Stimulated activated CD4-positive, alpha-beta T cell treated with anti-CD3 and anti-CD28 coated beads, TNF-alpha, amount 100 ng/mL, for 4 hours (primary cell): Measurements from ENCODE around the gene MYO16.
"Not testable (repeated sequence)": the region's sequence is repeated elsewhere in the genome, so short reads cannot be mapped to it uniquely, and the experiment has no call there.

Source experiments
- DNase-seq, 3 experiments: peaks; one replicate each; pipeline ENCODE4 v3.0.0-alpha.2; 2020; ENCODE audit warnings: low read depth in 3 of 3

Gene MYO16

DNA sequence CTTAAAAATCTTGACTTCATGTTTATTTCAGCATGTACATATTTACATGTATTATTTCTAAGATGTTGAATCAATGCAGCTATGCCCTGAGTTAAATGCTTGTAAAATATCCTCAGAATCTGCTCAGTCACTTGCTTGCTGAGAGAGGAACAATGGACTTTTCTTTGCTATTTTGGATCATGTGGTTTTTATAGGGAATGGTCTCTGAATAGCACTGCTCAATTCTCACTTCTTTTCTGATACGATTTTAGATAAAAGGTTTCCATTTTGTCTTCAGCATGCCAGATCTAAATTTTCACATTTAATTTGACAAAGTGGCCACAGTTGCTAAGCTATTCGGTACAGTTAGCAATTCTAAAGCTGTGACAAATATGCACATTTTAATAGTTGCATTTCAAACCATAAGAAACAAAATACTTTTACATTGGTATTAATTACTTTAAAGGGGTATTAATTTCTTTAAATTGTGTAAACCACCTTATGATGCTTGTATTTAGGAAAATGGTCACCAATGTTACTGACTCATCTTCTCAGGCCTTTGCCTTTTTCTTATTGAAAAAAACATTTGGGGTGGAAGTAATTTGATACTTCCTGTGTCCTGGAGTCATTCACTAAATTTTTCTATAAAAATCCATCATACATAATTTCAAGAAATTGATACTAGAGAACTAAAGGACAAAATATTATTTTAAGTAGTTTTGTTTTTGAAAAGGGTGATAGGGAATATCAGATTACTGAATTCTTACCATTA, 113.5 kb downstream of the MYO16 start:
- DNase-seq: no peak

DNA sequence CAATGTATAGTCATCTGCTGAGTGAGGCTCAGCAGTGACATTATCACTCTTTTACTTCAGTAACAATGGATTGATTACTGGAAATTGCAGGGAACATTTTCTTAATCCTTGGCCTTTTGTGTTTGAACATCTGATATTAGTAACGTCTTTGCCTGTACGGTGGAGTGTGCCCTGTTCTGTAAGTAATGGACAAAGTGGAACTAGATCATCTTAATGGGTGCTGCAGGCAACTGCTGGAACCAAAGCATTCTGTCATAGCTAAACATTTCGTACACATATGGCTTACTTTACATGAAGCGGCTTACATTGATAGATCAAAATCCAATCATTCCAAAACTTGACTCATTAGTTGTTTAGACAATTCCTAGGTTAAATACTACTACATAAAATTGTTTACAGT, 114.1 kb downstream of the MYO16 start:
- no peak for DNase-seq

DNA sequence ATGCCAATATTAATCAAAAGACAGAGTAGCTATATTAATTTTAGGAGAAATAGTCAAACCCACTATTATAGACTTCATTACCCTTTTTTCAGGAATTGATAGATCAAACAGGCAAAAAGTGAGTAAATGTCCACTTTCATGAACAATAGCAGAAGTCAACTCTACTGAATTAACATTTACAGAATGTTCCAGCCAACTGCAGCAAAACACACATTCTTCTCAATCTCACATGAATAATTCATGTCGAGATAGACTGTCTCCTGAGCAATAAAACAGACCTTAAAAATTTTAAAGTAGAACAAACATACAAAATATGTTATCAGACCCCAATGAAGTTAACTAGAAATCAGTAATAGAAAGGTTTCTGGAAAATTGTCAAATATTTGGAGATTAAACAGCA, 118.4 kb downstream of the MYO16 start:
- DNase-seq: no peak

DNA sequence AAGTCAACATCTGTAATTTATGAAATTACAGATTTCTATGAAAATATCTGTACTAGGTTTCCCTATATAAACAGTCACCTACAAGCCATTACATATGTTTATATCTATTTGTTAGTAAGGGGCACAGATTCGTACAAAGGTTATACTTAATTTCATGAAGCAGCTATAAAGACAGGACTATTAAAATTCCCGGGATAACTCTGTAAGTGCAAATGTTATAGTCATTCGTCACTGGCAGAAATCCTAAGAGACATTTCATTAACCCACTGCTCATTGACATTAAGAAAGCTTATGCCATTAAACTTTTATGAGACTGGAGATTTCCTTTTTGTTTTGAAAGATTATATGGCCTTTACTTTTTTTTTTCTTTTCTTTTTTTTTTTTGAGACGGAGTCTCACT, 122.9 kb downstream of the MYO16 start:
- DNase-seq: no peak

DNA sequence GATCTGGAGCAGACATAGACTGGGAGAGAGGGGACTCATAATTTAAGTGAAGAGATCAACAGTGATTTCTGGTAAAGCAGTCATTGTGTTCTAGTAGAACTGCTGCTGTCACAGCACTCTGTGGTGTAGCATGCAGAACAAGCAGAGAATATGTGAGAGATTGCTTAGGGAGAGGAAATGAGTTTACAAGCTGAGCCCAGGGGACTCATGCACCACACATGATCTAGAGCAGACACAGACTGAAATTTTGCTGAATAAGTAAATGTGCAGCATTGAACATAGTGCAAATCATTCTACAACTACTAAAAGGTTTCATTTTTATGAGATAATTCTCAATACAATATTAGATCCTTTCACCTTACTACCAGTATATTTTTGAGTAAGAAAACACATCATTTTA, 125.7 kb downstream of the MYO16 start:
- no peak for DNase-seq

DNA sequence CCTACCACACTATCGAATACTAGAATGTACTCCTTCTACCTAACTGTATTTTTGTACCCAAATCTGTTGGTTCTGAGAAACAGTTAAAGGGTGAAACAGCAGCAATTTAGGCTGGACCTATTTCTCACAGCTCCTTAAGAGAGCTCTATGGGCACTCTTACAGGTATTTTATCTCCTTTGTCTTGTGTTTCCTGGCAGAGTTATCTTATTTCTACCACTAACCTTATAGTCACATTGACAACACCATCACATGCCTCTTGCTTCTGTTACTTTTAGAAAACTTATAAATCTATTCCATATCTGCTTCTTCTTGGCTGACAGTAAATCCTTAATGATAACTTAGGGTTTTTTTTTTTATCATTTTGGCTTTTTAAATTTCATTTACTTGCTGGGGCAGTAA, 130.7 kb downstream of the MYO16 start:
- DNase-seq: no peak

DNA sequence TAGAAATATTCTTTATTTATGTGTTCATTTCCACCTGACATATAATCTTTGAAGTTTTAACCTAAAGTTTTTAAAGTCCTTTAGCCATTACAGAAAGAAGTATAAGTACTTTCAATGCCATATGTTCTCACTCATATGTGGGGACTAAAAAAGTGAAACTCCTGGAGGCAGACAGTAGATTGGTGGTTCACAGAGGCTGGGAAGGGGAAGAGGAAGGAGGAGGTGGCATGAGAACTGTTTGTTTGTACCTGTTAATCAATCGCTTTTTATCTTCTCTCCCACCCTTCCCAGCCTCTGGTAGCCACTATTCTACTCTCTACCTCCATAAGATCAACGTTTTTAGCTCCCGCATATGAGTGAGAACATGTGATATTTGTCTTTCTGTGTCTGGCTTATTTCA, 131.1 kb downstream of the MYO16 start:
- no peak for DNase-seq

DNA sequence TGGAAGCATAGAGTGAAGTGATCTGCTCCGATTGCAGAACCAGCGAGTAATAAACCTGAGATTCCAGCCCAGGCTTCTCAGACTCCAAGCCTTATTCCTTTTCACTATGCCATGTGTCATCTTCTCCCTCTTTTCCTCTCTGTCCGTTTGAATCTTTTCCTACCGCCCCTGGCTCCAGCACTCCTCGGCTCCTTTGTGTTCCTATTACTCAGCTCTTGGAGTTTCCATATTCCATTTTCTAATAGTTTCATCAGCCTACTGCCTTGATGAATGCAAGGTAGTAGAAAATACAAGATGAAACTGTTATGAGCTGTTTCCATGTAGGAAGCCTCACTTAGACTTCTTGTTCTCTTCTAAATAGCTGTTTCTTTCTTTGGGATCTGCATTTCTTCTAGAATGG, 138.6 kb downstream of the MYO16 start:
- DNase-seq: no peak

DNA sequence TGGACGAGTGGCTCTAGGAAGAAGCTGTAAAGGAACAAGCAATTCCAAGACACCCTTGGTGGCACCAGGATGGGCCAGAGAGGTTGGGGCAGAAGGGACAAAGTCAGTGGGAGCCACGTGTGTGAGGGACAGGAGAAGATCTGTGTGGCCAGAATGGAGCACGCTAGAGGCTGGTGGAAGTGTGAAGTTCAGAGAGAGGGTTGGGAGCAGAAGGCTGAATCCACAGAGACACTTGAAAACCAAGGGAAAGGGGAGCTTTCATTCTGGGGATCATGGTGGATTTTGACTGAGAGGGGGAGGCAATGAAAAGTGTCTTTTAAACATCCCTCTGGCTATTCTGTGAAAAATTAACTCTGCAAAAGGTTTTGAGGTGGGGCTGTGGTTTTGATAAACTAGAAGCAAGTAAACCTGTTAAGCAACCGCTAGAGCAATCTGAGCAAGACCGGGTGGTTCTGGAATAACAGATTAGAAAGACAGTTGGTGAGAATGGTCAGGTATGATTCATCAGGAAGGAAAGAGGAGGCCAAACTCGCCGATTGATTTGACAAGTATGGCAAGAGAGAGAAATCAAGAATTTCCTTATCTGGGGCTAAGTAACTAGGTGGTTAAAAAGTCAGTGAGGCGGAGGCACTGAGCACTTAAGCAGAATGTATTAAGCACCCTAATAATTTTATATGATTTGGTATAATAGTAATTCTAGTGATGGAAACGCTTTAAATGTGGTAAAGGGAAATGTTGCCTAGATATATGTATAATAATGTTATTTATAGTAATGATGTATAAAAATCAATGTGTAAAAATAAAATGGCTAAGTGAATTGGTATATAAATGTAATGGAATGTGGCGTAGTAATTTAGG, 140.0 kb downstream of the MYO16 start:
- no peak for DNase-seq

DNA sequence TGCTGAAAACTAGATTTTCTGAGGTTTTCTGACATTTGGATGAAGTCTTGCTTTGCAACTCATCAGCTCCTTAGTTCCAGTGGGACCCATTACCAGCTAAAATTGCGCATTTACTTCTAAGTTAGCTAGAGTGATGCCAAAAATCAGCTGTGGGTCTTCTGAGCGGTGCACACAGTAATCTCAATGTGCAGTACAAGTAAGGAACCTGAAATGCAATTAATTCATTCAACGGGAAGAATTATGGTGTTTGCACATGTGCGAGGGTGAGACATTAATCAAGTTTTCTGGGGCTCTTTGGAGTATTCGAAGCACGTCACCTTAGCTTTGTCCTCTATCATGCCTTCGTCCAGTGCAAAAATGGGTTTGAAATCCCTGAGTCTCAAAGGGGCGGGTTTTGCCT, 146.2 kb downstream of the MYO16 start:
- no peak for DNase-seq

DNA sequence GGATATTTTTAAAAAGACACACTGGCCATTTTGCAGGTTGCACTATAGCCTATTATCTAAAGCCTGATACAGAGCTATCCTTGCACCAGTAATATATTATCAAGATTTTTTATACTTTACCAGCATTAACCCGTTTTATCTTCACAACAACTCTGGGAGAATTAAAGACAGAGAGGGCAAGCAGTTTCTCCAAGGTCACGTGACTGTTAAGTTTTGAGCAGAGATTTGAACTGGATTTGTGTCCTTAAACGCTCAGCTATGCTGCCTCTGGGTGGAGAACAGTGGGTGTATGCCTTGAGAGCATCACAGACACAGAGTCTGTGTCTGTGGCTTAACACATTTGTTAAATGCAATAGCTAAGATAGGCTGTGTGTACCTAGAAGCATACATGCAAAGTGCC, 147.2 kb downstream of the MYO16 start:
- no peak for DNase-seq

DNA sequence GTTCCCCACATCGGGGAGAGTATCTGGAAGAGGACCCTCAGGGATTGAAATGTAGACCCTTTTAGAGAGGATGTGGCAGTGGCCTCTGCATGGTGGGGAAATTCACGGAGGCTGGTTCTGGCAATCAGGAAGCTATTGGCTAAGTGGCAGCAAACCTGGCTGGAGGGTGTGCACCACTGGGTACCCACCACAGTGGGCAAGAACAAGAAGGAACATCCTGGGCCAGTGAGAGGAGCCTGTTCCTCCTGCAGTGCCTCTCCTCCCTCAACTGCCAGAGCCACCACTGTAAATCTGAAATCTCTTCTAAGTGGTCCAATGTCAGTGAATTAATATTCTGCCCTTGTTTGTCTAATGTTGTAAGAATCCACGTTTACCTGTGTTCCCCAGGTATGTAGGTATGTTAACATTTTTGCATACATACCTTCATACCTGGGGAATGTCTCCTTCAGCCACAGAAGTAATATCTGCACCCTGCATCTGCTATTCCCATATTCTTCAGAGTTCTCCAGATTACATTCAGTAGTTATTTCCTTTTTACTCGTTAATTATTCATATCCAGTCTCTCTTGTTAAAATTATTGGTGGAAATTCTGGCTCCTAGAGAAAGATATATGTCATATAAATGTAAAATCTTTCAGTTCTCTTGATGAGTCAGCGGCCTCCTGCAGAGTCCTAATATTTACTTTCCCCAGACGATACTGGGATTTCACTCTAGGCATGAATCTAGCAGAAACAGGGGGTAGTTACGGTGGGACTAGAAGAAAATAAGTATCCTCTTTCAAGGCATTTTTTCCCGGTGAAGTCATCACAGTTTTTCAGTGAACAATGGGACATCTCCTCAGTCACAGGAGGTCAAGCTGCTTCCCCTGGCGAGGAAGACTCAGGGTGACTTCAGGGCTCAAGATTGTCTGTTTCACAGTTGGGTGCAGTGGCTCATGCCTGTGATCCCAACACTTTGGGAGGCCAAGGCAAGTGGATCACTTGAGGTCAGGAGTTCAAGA, 148.3 kb downstream of the MYO16 start:
- DNase-seq: no peak

DNA sequence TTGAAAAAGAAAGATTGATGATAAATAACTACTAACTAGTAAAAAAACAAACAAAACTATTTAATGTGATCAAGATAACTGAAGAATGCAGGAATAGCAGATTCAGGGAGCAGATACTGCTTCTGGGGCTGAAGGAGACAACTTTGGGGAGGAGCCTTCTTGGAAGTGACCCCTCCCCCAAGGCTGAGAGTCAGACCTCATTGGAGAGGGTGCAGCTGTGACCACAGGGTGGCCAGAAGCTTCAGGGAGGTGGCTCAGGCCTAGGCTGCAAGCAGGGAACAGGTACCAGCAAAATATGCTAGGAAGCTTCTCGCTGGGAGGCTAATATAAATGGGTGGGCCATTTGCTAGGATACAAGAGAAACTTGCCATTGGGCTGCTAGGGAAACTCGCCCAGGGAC, 149.9 kb downstream of the MYO16 start:
- no peak for DNase-seq

DNA sequence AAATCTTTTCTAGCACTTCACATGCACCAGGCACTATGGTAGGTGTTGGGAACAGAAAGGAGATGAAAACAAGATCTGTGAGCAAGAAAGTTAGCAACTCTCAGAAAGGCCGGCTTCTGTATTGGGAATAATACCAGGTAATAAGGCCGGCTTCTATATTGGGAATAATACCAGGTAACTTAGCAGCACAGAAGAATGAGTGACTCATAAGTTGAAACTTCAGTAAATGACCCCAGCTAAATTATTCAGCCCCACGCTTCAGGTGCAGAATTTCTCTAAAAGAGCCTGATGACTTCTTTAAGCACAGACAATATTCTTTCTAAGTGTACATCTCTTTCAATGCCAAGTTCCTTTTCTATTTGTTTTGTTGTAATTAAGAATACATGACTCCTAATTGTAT, 151.3 kb downstream of the MYO16 start:
- no peak for DNase-seq

DNA sequence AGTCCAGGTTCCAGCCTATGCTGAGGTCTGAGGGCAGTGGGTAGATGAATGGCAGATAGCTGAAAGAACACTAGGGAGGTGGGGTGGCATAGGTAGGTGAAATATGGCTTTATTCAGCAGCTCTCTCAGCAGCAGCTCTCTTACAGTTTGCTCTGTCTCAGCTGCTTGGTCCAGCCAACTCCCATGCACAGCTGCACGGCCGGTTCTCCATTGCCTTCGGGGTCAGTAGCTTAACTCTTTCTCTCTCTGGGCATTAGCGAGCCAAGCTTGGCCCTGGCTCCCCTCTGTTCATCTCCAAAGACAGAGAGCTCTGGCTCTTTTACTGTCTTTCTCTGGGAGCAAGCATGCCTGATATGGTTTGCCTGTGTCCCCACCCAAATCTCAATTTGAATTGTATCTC, 151.9 kb downstream of the MYO16 start:
- DNase-seq: no peak

DNA sequence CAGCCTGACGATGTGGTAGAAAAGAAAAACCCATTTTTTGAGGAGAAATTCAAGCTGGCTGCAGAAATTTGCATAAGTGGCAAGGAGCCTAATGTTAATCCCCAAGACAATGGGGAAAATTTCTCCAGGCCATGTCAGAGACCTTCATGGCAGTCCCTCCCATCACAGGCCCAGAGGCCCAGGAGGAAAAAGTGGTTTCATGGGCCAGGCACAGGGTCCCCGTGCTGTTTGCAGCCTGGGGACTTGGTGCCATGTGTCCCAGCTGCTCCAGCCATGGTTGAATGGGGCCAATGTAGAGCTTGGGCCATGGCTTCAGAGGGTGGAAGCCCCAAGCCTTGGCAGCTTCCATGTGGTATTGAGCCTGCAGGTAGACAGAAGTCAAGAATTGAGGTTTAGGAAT, 153.1 kb downstream of the MYO16 start:
- DNase-seq: not testable (repeated sequence)

DNA sequence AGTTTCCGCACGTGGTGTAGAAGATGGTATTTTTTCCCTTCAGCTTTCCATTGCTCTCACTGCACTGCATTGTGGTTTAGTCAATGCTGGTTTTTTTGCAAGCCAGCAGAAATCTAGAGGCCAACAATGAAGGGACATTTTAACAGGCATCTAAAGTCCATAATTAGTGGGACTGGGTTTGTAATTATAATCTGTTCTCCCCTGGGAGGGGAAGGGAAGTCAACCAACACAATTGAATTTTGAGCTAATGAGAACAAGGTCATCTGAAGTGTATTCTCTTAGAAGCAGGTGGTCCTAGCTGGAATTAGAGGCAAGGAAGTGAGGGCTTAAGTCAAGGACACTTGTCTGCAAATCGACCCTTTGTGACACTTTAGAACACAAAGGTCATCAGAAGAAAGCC, 156.4 kb downstream of the MYO16 start:
- no peak for DNase-seq

DNA sequence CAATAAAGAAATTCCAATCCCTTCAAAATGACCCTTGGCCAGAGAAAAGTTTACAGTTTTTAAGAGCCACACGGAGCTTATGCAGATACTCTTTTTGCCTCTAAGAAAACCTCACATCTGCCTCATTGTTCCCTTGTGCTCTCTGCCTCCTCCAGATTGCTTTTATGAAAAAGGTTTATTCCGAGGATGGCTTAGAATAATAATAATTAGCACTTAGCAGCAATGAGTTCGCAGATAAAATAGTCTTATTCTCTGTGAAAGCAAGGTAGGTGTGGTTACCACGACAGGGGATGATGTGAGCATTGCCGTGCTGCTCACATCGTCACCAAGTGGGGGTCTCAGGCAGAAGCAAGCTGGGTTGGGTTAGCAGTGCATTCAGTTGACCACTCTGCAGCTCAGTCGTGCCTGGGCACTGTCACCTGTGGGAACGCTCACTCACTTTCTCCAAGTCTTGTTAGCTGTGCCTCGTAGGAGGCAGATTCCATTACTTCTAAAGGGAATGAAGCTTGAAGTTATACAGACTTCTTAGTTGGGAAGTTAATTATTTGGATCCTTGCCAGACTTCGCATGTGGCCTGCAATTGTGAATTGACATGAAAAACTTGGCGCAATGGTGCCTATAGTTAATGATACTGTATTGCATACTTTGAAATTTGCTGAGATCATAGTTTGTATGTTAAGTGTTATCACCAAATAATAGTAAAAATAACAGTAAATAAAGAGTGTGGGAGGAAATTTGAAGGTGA, 157.2 kb downstream of the MYO16 start:
- DNase-seq: no peak

DNA sequence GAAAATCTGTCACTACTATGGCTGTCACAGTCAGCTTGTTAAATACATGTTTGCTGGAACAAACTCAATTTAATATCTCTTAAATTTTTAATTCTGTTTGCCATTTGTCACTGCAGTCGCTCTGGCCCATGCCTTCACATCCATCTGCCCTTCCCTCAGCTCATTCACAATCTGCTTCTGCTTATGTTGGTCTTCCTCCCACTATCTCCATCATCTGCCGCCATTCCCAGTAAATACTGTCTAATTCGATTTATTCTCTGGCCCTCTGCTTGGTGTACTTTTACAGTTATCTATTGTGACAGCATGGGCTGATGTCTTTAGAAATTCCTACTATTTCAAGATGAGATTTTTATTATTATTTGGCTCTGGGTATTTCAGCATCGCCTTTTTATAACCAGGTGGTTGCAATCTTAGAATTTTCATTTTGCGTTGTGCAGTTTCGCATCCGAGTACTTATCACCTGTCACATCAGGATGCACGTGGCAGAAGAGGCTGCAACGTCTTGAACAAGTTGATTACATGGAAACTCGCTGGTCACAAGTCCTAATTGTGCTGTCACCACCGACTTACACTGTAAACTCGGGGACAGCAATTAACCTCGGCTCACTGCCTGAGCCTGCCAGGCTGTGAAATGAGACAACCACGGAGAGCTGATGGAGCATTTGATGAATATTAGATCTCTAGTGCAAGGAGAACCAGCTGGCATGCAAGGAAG, 158.4 kb downstream of the MYO16 start:
- no peak for DNase-seq

DNA sequence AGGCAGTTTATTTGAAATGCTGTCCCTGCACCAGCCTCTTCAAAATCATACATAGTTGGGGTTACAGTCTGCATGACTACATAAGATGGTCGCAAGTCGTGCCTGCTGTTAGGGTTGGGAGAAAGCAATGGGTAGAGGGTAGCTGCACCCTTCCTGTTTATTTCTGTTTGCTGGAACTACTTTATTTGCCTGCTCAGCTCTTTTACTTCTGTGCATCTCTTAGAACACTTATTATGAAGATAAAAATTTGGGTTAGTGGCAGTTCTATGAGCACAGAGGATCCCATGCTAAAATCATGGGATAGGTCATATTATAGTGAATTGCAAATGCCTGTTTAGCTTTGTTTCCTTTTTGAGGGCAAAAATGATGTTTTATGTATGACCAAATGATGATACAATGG, 160.1 kb downstream of the MYO16 start:
- no peak for DNase-seq

DNA sequence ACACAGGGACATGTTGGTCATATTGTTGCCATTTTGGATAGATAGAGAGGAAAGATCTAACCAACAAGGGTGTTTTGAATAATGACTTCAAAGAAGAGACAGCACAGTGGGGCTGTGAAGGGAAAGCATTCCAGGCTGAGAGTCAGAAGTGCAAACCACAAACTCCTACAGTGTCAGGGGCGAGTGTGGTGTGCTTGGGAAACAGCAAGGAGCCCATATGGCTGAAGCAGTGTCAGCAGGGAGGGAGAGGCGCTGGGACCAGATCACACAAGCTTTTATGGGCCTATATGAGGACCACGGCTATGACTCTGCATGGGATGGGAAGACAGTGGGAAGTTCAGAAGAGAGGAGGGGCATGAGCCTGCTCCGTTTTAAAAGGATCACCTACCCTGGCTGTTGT, 166.4 kb downstream of the MYO16 start:
- DNase-seq: no peak
